A549 (cell line): Measurements from ENCODE around the gene M6PR. TPM values are rescaled to one million over a fixed set of nuclear protein-coding genes. Genes with fewer than 3 reads are reported as not detected.
A peak's percentile ranks its signal among the peaks of the same experiment; 100 is the strongest.

Experiments
- ATAC-seq, 2 experiments: fragments of 200-7000 bp in 1 of 2; fragments of >200 bp in 1 of 2; cut with Nextera tagmentation in 1 of 2; cut with Tn5 transposase in 1 of 2; 3 replicates each; pipeline versions ENCODE4 v1.8.0 to v1.9.1; 2018 to 2020; ENCODE audit warnings: mild to moderate bottlenecking in 1 of 2, moderate library complexity in 1 of 2
- CTCF ChIA-PET: fragments of 300-600 bp; sonication (Branson Sonifier 250); formaldehyde crosslinking; extraction: SDS; loops from one replicate; lab custom pipeline; 2021; ENCODE audit warnings: antibody characterized with exemption, inconsistent platforms; lab: Yijun Ruan, JAX
- POLR2A ChIA-PET: fragments of 350-600 bp; formaldehyde crosslinking; extraction: SDS; loops from one replicate; lab custom pipeline; 2021; ENCODE audit warnings: antibody characterized with exemption, inconsistent platforms; lab: Yijun Ruan, JAX
- DNase-seq, 2 experiments: peaks; one replicate each; pipeline versions ENCODE4 v3.0.0 to v3.0.0-alpha.2; 2011 to 2016; ENCODE audit warnings: low read depth in 1 of 2, low spot score in 1 of 2
- FAIRE-seq: peaks from 2 replicates; lab custom pipeline; 2011; peaks lifted over from hg19 to GRCh38; lab: Jason Lieb, UNC
- H3K27ac ChIP-seq, 2 experiments: fragments of >200 bp; sonication (Bioruptor Twin); formaldehyde crosslinking; 3 replicates each; pipeline ENCODE4 v1.5.1; 2016 to 2017
- H3K4me1 ChIP-seq: fragments of >200 bp; sonication (Bioruptor Twin); formaldehyde crosslinking; 3 replicates; pipeline ENCODE4 v1.6.1; 2016
- H3K4me2 ChIP-seq: fragments of >200 bp; sonication (Bioruptor Twin); formaldehyde crosslinking; 3 replicates; pipeline ENCODE4 v1.6.1; 2016
- H3K4me3 ChIP-seq: fragments of >200 bp; sonication (Bioruptor Twin); formaldehyde crosslinking; 3 replicates; pipeline ENCODE4 v1.5.1; 2016
- H3K9me3 ChIP-seq: fragments of >200 bp; sonication (Bioruptor Twin); formaldehyde crosslinking; 3 replicates; pipeline ENCODE4 v1.6.1; 2016
- ATOH8 ChIP-seq: fragments of 250-450 bp; sonication (Bioruptor Pico); IDR thresholded peaks from 2 replicates; pipeline ENCODE4 v1.5.0; 2020; ENCODE audit warnings: low read depth, mild to moderate bottlenecking, moderate library complexity
- BCL3 ChIP-seq: fragments of >200 bp; sonication (Bioruptor Twin); formaldehyde crosslinking; IDR thresholded peaks from 3 replicates; pipeline ENCODE4 v1.6.1; 2016
- CHD2 ChIP-seq: fragments of 150-350 bp; IDR thresholded peaks from 2 replicates; pipeline ENCODE4 v1.6.1; 2014; ENCODE audit warnings: low read length; ENCODE audit not compliant: partially characterized antibody
- CHD4 ChIP-seq: fragments of 200-600 bp; sonication (generic); IDR thresholded peaks from 2 replicates; pipeline ENCODE4 v1.6.1; 2016; ENCODE audit warnings: antibody characterized with exemption, mild to moderate bottlenecking, borderline replicate concordance
- CTCF ChIP-seq: fragments of >200 bp; sonication (Bioruptor Twin); formaldehyde crosslinking; IDR thresholded peaks from 3 replicates; pipeline ENCODE4 v1.5.1; 2016
- E2F6 ChIP-seq: IDR thresholded peaks from 2 replicates; pipeline ENCODE4 v1.6.1; 2012; ENCODE audit warnings: low read depth, borderline replicate concordance
- EHMT2 ChIP-seq: fragments of 200-600 bp; sonication (generic); IDR thresholded peaks from 2 replicates; pipeline ENCODE4 v1.6.1; 2016; ENCODE audit warnings: antibody characterized with exemption, low read depth, mild to moderate bottlenecking, moderate library complexity
- EP300 ChIP-seq, 2 experiments: fragments of >200 bp; sonication (Bioruptor Twin); formaldehyde crosslinking; IDR thresholded peaks; 2 replicates in 1 of 2; 3 replicates in 1 of 2; pipeline ENCODE4 v1.6.1; 2016 to 2017
- ESRRA ChIP-seq: fragments of 150-350 bp; IDR thresholded peaks from 2 replicates; pipeline ENCODE4 v1.6.1; 2014; ENCODE audit warnings: mild to moderate bottlenecking, low read length, borderline replicate concordance
- FOSB ChIP-seq: fragments of 250-450 bp; sonication (Bioruptor Pico); IDR thresholded peaks from 2 replicates; pipeline ENCODE4 v1.5.0; 2020; ENCODE audit warnings: mild to moderate bottlenecking, moderate library complexity
- GATA3 ChIP-seq: IDR thresholded peaks from 2 replicates; pipeline ENCODE4 v1.6.1; 2012; ENCODE audit warnings: borderline replicate concordance
- HES2 ChIP-seq: fragments of >200 bp; sonication (Bioruptor Twin); formaldehyde crosslinking; IDR thresholded peaks from 2 replicates; pipeline ENCODE4 v1.6.1; 2016
- HMGXB4 ChIP-seq: fragments of 250-450 bp; sonication (Bioruptor Pico); IDR thresholded peaks from 2 replicates; pipeline ENCODE4 v1.5.0; 2021; ENCODE audit warnings: mild to moderate bottlenecking, moderate library complexity, borderline replicate concordance
- HOXA7 ChIP-seq: fragments of 250-450 bp; sonication (Bioruptor Pico); IDR thresholded peaks from 2 replicates; pipeline ENCODE4 v1.5.0; 2020; ENCODE audit warnings: mild to moderate bottlenecking, moderate library complexity
- HOXB5 ChIP-seq: fragments of 250-450 bp; sonication (Bioruptor Pico); IDR thresholded peaks from 2 replicates; pipeline ENCODE4 v1.5.0; 2020; ENCODE audit warnings: mild to moderate bottlenecking, moderate library complexity
- JUN ChIP-seq, 2 experiments: fragments of >200 bp; sonication (Bioruptor Twin); formaldehyde crosslinking; IDR thresholded peaks; 2 replicates in 1 of 2; 3 replicates in 1 of 2; pipeline ENCODE4 v1.6.1; 2016 to 2017
- KDM1A ChIP-seq: fragments of 200-600 bp; sonication (generic); IDR thresholded peaks from 2 replicates; pipeline ENCODE4 v1.6.1; 2016; ENCODE audit warnings: low read depth, mild to moderate bottlenecking
- MAX ChIP-seq: IDR thresholded peaks from 2 replicates; pipeline ENCODE4 v1.6.1; 2012
- MAZ ChIP-seq: fragments of 150-350 bp; IDR thresholded peaks from 2 replicates; pipeline ENCODE4 v1.6.1; 2014; ENCODE audit warnings: antibody characterized with exemption, low read depth, low read length, borderline replicate concordance
- MYC ChIP-seq: IDR thresholded peaks from 2 replicates; pipeline ENCODE4 v1.6.1; 2012; ENCODE audit warnings: mild to moderate bottlenecking, inconsistent platforms, low read length, improper control_type of control experiment, borderline replicate concordance
- NR3C1 ChIP-seq: fragments of >200 bp; sonication (Bioruptor Twin); formaldehyde crosslinking; IDR thresholded peaks from 3 replicates; pipeline ENCODE4 v1.6.1; 2017
- PBX3 ChIP-seq: IDR thresholded peaks from 2 replicates; pipeline ENCODE4 v1.6.1; 2012
- PHF8 ChIP-seq: fragments of 200-600 bp; sonication (generic); IDR thresholded peaks from 2 replicates; pipeline ENCODE4 v1.6.1; 2016; ENCODE audit warnings: low read depth, mild to moderate bottlenecking, antibody characterized with exemption, moderate library complexity, borderline replicate concordance
- RCOR1 ChIP-seq: fragments of 150-350 bp; IDR thresholded peaks from 2 replicates; pipeline ENCODE4 v1.6.1; 2014; ENCODE audit warnings: antibody characterized with exemption, low read length, low read depth
- SMC3 ChIP-seq: fragments of >200 bp; sonication (Bioruptor Twin); formaldehyde crosslinking; IDR thresholded peaks from 3 replicates; pipeline ENCODE4 v1.6.1; 2018; ENCODE audit warnings: inconsistent platforms
- USF2 ChIP-seq: fragments of 450-650 bp; IDR thresholded peaks from 2 replicates; pipeline ENCODE4 v1.6.1; 2014; ENCODE audit warnings: antibody characterized with exemption
- ZFP36 ChIP-seq: fragments of 450-650 bp; IDR thresholded peaks from 2 replicates; pipeline ENCODE4 v1.6.1; 2014; ENCODE audit warnings: borderline replicate concordance; ENCODE audit not compliant: partially characterized antibody
- WGBS: methylation state at CpG from one replicate; pipeline ENCODE4 v1.1.6; 2017; ENCODE audit errors: missing lambda C conversion rate; 5-methylcytosine and 5-hydroxymethylcytosine counted together
- polyA minus RNA-seq: library from RNA; depleted of rRNA, polyadenylated mRNA; stranded (reverse); fragments of >200 nt; gene quantifications from 2 replicates; pipeline ENCODE4 v1.2.3, GENCODE V29; 2011; rRNA and poly(A)+ RNA removed
- polyA plus RNA-seq, 4 experiments: library from polyadenylated mRNA; depleted of rRNA in 3 of 4; stranded (reverse); fragments of >200 nt; fragmentation: RNase III in 1 of 4; extraction: RNeasy Plus Mini Kit Qiagen cat#74134 plus additional on column Dnase treatment in 1 of 4; gene quantifications; 2 replicates in 3 of 4; 3 replicates in 1 of 4; pipeline ENCODE4 v1.2.3, GENCODE V29; 2011 to 2017

Gene M6PR
- polyA plus RNA-seq (2011; rRNA removed) (162 and 227 TPM in 2 replicates), polyA plus RNA-seq (2017; fragmentation: RNase III; extraction: RNeasy Plus Mini Kit Qiagen cat#74134 plus additional on column Dnase treatment) (145 to 187 TPM (median 182 TPM) in 3 replicates), polyA minus RNA-seq (264 and 270 TPM in 2 replicates)
- 95.6 and 106 TPM in 2 replicates for polyA plus RNA-seq (2012; cell fraction: cytosol; rRNA removed)
- polyA plus RNA-seq (2012; cell fraction: nucleus; rRNA removed) = 63.2 and 138 TPM in 2 replicates

GRCh38 chr12:8949342-8950220, at the start of gene M6PR:
M6PR (minus strand) TSS chr12:8949645; CDS start chr12:8946404, 3,241 bp downstream.
- POLR2A ChIA-PET = interaction anchor here (0.5 to 3.2 kb wide), 10 partner anchors 11 to 307 kb away, joined by 3 to 22 read pairs (median 4); partner anchors contain the start of genes PHC1 and RIMKLB
- CTCF ChIA-PET = interaction anchor here (0.5 to 3.2 kb wide), 18 partner anchors 8 to 272 kb away, joined by 3 to 21 read pairs (median 4); partner anchors contain the start of gene KLRG1
- ATAC-seq (peak; percentile 95 to 96), DNase-seq (peak; percentile 96 to 98), FAIRE-seq (peak; percentile 61)
- peaks cover 19% of the 10 kb centered on the region for H3K4me1 ChIP-seq
- H3K4me2 ChIP-seq = peak within 1 kb of the TSS; percentile 97
- peak within 1 kb of the TSS; percentile 100 for H3K4me3 ChIP-seq
- 4% methylated on average over 37 of the region's 66 CpGs for WGBS
- H3K9me3 ChIP-seq = no peaks in the 10 kb centered on the region
- peak within 1 kb of the TSS; percentile 90 to 93 for H3K27ac ChIP-seq
- TF ChIP-seq MAZ (no peak), SMC3 (peak; percentile 28; the same call in 1 of the 3 replicates), CTCF (peak; percentile 44), EHMT2 (no peak), HOXA7 (CRISPR knock-in tag) (0 out of 2 replicates have a peak, but pooled peaks have one; percentile 40), CHD2 (no peak), ATOH8 (no peak), CHD4 (no peak), HOXB5 (CRISPR knock-in tag) (0 out of 2 replicates have a peak, but pooled peaks have one; percentile 16), KDM1A (no peak), FOSB (CRISPR knock-in tag) (peak; percentile 67; the same call in 1 of the 2 replicates), MYC (peak; percentile 68; the same call in 1 of the 2 replicates), GATA3 (no peak), ESRRA (no peak), NR3C1 (no peak), PHF8 (peak; percentile 99; the same call in 1 of the 2 replicates), HMGXB4 (CRISPR knock-in tag) (no peak), BCL3 (peak; percentile 59; the same call in 1 of the 3 replicates), MAX (peak; percentile 93), JUN (IDR thresholded peaks at IDR 0.05) (peak; percentile 73 to 75; a peak in 4 of 5 replicates), USF2 (peak; percentile 94), EP300 (IDR thresholded peaks at IDR 0.05) (no peak), E2F6 (peak; percentile 85; the same call in 1 of the 2 replicates), PBX3 (0 out of 2 replicates have a peak, but pooled peaks have one; percentile 15), HES2 (no peak), RCOR1 (no peak), ZFP36 (no peak)
